Fibroblast of skin of left quadriceps (primary cell): ENCODE data around the gene DPT.

Experiments
- DNase-seq, 2 experiments: peaks; one replicate each; pipeline ENCODE4 v3.0.0-alpha.2; 2013; ENCODE audit warnings: low read depth in 2 of 2

Gene DPT

GRCh38 chr1:168735974-168736373 is 7.0 kb upstream of the DPT start:
- DNase-seq: no peak

- DNase-seq: no peak
Measured at GRCh38 chr1:168734946-168735345, 5.9 kb upstream of the DPT start.

GRCh38 chr1:168734271-168734670 is 5.3 kb upstream of the DPT start:
- no peak for DNase-seq

GRCh38 chr1:168733241-168733640 is 4.2 kb upstream of the DPT start:
- no peak for DNase-seq

- DNase-seq: no peak
Measured at GRCh38 chr1:168732736-168733135, 3.7 kb upstream of the DPT start.

GRCh38 chr1:168731244-168731953 is 2.4 kb upstream of the DPT start:
- no peak for DNase-seq

GRCh38 chr1:168729405-168729802 is 398 bp upstream of the DPT start:
- DNase-seq: no peak

- DNase-seq: no peak
Measured at GRCh38 chr1:168726719-168727118, 2.3 kb downstream of the DPT start.

GRCh38 chr1:168726281-168726680 is 2.7 kb downstream of the DPT start:
- DNase-seq: no peak

- DNase-seq: no peak
Measured at GRCh38 chr1:168725831-168726230, 3.2 kb downstream of the DPT start.

- DNase-seq: no peak
Measured at GRCh38 chr1:168725060-168725459, 3.9 kb downstream of the DPT start.

- DNase-seq: no peak
Measured at GRCh38 chr1:168723000-168723399, 6.0 kb downstream of the DPT start.

GRCh38 chr1:168720839-168721238 is 8.2 kb downstream of the DPT start:
- DNase-seq: no peak

- DNase-seq: no peak
Measured at GRCh38 chr1:168719306-168720111, 9.5 kb downstream of the DPT start.

- DNase-seq: no peak
Measured at GRCh38 chr1:168717906-168718891, 10.8 kb downstream of the DPT start.

- no peak for DNase-seq
Measured at GRCh38 chr1:168714012-168714411, 15.0 kb downstream of the DPT start.

GRCh38 chr1:168709405-168710363 is 19.3 kb downstream of the DPT start:
- peak; percentile 74 to 77 for DNase-seq

GRCh38 chr1:168708698-168709404 is 20.2 kb downstream of the DPT start:
- DNase-seq: no peak

- no peak for DNase-seq
Measured at GRCh38 chr1:168706391-168706992, 22.5 kb downstream of the DPT start.
